Raji (cell line): ENCODE measurements around the gene PAPOLB.

Experiments used
- POLR2A ChIP-seq: IDR thresholded peaks from 2 replicates; pipeline ENCODE4 v1.6.1; 2011; ENCODE audit warnings: low read depth, low read length, control low read depth; ENCODE audit not compliant: insufficient read depth

PAPOLB gene

DNA sequence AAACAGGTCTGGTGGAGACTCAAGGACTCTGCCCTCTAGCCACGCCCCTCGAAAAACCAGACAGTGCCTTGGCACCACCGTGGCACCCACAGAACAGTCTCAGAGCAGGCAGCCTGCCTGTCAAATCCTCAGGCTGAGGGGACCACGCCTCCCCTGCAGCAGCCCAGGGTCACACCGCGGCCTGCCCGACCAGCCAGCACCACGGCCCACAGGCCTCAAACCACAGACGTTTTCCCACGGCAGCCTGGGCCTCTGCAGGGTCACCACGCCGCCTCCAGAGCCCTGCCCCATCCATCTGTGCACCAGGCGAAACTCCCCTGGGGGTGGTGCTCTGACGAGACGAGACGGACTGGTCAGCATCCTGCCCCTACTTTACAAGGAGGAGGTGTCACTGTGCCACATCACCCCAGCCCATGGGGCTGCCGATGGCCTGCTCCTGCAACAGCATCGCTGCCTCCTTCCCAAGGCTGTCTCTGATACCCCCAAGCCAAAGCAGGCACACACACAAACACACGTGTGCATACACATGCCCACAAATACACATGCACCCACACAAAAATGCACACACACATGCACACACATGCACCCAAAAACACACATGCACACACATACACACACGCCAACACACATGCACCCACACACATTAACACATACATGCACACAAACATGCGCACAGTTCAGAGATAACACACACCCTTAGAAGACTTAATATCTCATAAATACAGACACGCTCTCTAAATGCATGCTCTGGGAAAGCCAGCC lies 24.6 kb downstream of the PAPOLB start:
- TF ChIP-seq POLR2A: no peak

DNA sequence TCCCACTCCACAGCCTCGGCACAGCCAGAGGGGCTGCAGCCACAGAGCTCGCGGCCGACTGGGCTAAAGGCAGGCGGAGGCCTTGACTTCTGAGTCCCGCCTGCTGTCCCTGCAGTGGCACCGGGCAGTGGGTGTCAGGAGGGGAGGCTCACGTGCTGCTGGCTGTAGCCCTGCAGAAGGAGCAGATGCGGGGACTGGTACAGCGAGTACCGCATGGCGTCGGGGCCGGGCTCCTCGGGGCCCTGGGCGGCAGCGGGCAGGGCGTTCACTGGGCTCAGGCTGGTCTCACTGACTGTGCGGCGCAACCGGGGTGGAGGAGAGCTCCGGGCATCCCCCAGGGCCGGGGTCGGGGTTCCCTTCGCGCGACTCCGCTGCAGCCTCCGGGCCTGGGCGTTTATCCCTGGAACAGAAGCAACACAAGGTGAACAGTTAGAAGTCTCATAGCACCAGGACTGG lies 25.6 kb downstream of the PAPOLB start:
- TF ChIP-seq POLR2A: no peak

DNA sequence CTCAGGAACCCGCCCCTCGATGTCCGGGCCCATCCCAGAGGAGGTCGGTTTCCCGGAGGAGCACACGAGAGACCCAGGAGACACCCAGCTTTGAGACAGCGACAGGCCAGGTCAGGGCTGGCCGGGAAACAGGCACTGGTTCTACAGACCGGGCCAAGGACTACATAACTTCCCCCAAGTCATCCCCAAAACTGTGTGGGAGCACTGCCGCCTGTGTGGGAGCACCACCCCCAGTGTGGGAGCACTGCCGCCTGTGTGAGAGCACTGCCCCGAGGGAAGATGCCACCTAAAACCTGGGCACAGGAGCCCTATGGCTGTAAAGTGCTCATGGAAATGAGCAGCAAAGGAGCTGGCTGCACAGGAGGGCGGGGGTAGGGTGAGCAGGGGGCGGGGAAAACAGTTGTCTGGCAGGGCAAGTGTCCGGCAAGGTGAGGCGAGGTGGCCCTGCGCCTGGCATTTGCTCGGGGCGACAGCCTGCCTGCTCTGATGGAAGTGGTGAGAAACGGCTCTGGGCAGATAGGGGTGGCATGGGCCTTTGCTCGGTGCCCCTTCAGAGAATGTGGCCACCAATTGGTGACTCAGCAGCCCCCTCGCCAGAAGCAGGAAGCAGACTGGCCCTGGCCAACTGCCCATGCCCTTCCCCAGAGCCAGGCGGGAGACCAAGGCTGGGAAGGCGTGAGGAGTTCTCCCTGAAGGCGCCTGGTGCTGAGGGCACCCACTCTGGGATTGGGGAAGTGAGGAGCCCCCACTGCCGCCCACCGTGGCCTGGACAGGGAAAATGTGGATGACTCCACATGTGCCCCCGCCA lies 26.2 kb downstream of the PAPOLB start:
- no peak for TF ChIP-seq POLR2A

DNA sequence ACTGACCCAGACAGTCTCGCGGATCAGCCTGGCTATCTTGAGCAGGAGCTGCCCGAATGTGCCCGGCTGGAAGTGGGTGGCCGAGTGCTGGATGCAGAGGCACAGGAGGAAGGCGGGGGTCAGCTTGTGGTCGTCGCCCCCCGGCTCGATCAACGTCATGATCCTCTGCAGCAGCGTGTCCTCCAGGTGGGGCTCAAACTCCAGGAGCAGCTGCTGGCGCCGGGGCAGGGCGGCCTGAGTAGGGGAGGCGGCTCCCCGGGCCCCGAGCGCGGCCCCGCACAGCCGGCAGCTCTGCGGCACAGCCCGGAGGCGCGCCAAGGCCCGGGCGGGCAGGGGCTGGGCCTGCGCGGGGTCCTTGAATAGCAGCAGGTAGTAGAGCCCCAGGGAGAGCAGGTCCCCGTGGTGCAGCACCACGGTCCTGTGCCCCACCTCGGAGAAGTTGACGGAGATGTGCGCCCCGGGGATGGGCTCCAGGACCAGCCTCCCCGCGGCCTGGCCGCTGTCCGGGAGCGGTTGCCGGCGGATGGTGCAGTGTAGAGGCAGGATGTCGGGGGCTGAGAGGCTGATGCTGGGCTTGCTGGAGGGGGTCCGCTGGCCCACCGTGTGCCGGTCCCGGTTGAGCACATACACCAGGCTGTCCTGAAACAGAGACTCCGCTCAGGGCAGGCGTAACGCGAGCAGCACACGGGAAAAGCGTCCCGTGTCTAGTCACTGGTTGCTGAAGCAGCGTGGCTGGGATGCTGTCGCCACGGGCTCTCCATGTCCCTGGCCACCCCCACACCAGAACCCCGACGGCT lies 27.0 kb downstream of the PAPOLB start:
- TF ChIP-seq POLR2A: no peak

DNA sequence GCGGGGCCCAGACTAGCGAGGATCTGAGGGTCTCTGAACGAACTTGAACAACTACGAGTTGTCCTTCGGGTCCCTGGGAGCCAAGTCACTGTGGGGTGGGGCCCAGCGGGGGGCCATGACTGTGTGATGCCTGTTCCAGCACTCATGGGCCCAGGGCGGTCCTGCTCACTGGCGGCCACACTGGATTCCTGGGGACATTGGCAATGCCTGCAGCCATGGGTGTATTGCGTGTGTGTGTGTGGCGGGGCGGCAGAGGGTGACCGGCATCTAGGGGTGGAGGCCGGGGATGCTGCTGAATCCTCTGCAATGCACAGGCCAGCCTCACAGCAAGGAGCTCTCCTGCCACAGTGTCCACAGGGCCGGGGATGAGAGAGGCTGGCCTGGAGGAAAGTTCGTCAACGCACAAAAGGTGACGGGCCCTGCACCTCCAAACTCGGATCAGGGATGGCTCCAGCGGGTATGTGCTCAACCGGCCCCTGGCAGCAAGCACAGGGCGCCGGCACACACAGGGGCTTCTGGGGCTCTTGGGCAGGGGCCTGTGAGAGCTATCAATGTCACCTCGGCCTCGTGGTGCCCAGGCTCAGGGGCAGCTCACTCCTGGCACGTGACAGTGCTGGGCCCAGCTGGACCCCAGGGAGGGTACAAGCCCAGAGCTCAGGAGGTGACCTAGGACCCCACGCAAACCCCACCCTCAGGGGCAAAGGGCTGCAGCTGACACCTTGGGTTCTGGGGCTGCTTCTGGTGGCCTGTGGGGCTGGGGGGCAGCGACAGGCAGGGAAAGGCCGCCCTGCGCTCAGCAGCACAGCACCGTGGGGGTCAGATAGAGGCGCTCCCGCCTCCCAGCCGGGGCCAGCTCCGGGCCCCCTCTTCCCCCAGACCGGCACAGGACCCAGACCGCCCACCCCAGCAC lies 27.9 kb downstream of the PAPOLB start:
- no peak for TF ChIP-seq POLR2A

DNA sequence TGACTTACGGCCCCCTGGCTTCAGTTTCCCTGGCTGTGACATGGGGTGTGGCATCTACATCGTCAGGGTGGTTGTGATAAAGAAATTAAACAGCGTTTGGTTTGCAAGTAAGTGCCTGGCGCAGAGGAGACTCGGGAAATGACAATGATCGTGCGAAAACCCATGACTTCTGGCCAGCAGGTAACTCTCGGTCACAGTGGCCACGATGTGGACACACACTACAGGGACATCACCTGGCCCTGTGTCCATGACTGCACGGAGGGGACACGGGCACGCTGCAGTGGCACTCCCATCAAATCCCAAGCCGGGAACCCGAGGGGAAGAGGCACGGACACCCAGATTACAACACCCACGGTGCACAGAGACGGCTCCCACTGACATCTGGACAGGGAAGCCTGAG lies 28.7 kb downstream of the PAPOLB start:
- TF ChIP-seq POLR2A: no peak

DNA sequence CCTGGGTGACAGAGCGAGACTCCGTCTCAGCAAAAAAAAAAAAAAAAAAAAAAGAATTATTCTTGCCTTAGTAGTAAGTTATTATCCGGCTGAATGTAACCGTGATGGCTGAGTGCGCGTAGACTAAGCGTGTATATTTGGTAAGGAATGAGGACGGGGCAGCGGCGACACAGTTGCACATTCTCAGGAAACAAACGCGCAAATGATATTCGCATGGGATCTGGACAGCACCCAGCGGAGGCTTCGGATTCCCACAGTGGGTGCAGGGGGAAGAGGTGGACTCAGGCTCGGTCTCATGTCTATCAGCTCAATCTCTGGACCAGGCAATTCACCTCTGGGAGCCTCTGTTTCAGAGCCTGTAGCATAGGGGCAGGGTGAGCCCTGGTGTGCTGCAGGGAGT lies 29.1 kb downstream of the PAPOLB start:
- no peak for TF ChIP-seq POLR2A

DNA sequence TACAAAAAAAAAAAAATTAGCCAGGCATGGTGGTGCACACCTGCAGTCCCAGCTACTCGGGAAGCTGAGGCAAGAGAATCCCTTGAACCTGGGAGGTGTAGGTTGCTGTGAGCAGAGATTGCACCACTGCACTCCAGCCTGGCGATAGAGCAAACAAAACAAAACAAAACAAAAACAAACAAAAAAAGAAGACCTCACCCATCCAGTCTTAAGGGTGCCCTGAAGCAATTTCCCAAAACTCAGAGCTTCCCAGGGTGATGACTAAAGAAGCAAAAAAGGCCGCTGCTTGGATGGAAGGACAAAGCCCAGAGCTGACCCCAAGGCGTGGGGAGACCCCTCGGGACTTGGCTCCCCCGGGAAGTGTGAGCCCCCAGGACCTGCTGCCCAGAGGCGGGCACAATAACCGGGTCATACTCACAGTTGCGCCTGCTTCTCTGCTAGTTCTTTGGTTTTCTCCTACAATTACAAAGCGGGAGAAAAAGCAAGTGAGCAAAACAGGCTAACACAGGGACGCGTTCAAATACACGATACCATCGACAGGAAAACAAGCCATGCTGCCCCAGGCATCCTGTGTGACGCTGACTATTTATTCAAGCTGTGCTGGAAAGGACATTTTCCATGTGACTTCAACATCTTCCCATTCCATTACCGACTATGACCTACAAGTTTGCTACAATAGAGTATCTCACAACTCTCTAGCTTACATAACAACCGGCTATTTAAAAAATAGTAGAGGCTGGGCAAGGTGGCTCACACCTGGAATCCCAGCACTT lies 29.9 kb downstream of the PAPOLB start:
- no peak for TF ChIP-seq POLR2A

DNA sequence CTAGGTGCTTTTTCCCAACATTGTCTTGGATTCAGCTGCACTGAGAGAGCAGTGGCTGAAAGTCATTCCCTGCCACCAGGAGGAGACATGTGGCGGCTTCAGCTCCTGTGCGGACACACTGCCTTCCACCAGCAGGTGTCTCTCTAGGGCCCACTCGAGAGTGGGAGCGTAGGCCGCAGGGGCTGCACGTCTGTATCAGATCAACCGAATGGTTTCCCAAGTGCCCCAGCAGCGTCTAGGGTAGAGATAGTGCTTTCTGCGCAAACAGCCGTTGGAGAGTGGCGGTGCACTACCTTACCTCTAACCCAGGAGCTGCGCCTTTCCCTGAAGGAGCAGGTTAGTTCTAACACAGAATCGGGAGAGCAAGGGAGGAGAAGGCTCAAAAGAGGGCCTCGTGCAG lies 31.7 kb downstream of the PAPOLB start:
- TF ChIP-seq POLR2A: no peak

DNA sequence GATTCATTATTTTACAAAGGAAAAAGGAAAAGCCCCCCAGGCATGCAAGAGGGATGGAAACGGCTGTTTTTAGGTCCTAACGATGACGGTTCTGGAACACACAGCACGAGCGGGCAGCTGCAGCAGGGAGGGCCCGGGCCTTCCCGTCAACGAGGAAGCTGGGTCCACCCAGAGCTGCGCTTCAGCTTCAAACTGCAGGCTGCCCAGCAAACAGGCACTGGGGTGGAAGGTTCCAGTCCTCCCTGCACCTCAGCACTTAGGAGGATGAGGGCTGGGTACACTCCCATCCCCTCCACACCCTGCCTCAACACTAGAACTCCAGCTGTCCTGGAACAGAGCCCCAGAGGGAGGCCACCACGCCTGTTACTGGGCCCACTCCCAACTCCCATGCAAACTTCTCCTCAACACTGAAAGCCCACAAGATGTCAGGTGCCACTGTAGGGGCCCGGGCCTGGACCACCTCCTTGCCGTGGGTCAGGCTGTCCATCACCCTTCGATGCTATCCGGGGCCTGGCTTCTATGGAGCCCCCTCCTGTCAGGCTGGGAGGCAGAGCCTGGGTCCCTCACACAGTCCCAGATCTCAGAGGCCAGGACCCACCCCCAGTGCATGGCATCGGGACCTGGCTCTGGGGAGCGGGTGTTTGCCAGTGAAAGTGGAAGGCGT lies 33.0 kb downstream of the PAPOLB start:
- no peak for TF ChIP-seq POLR2A

DNA sequence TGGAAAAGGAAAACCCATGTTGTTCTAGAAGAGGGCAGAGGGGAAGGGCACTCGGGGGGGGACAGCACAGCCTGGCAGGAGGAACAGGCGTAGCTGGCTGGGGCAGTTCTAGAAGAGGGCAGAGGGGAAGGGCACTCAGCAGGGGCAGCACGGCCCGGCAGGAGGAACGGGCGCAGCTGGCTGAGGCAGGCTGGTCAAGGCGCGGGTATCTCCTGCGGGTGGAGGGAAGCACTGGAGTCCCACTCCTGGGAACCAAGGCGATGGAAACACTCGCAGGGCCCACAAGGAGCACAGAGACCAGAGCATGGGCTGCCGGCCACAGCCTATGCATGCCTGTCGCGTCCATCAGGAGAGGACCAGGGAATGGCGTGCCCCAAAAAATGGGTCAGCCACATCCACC lies 36.7 kb downstream of the PAPOLB start:
- TF ChIP-seq POLR2A: no peak

DNA sequence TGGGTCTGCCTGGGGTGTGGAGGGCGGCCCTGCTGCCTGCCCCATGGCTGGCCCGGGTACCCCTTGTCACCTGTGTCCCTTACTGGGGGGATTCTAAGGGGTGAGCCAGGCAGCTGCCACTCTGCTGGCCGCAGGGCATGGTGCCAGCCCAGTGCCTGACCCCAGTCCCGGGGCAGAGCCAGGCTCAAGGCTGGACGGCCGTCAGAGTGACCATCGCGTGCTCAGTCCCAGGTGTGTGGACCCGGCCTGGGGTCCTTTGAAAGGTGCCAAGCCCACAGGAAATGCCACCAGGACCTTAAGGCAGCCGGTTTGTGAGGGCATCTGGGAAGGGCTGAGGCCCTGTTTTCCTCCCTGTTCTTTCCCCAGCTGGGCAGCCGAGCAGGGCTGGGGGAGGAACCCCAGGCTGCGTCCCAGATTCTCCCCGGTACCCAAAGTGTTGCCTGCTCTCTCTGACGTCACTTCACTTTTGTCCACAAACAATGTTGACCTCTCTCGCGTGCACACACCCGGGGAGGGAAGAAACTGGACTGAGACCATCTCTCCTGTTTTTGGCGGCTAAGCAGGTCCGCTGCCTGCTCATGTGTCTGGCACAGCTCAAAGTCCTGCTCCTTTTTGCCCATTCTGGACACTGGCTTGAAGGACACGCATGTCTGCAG lies 37.6 kb downstream of the PAPOLB start:
- no peak for TF ChIP-seq POLR2A
